ENCODE measurements around the gene NFX1. TPM values are rescaled to one million over a fixed set of nuclear protein-coding genes. Genes with fewer than 3 reads are reported as not detected.

Gene NFX1
- total RNA-seq, 4 donors from 2014 or later, result 32.1 to 49.4 (median 36.9) TPM

- WGBS, result 86% methylated on average over 4 of the region's 4 CpGs
Measured at GRCh38 chr9:33257276-33257675, 33.0 kb upstream of the NFX1 start.

GRCh38 chr9:33260372-33260771 lies 29.9 kb upstream of the NFX1 start:
- DNase-seq (ENCODE audit: extremely low spot score), result no peak
- Histone ChIP-seq H3K4me3 (no peak overlapping the region), H3K9me3 (no peaks in the 10 kb centered on the region), H3K27me3 (no peaks in the 10 kb centered on the region), H3K4me1 (peaks cover 11 to 25% (median 20%) of the 10 kb centered on the region in 4 donors), H3K27ac (replicated peaks in 1 of 4) (no peak overlapping the region), H3K36me3 (peaks cover 61 to 72% (median 68%) of the 10 kb centered on the region in 4 donors)
- WGBS, result 80% methylated on average over 1 of the region's 1 CpG
- TF ChIP-seq CTCF (IDR thresholded peaks at IDR 0.05), result no peak
- TF ChIP-seq POLR2AphosphoS5 (IDR thresholded peaks at IDR 0.05), result no peak
- TF ChIP-seq POLR2A (IDR thresholded peaks at IDR 0.05; ENCODE audit: low read depth), result no peak
- no peak for TF ChIP-seq EP300 (IDR thresholded peaks at IDR 0.05)
- intact Hi-C loops (cut with DNase I), result loop anchor here (10.0 kb wide), 1 partner anchor 876 kb away; the partner anchor contains the start of gene ACO1

More at GRCh38 chr9:33257276-33257675, 33.0 kb upstream of the NFX1 start:
- intact Hi-C loops (cut with DNase I), result no loop called here
- H3K27ac ChIP-seq (replicated peaks in 1 of 4), result no peak overlapping the region
- no peaks in the 10 kb centered on the region for H3K9me3 ChIP-seq
- TF ChIP-seq EP300 (IDR thresholded peaks at IDR 0.05), result no peak
- no peak for TF ChIP-seq CTCF (IDR thresholded peaks at IDR 0.05)
- TF ChIP-seq POLR2A (IDR thresholded peaks at IDR 0.05; ENCODE audit: low read depth), result no peak
- peaks cover 84 to 100% (median 98%) of the 10 kb centered on the region in 4 donors for H3K36me3 ChIP-seq
- H3K4me1 ChIP-seq, result peaks cover 0 to 6% (median 4%) of the 10 kb centered on the region in 4 donors
- DNase-seq (ENCODE audit: extremely low spot score), result no peak
- no peak overlapping the region for H3K4me3 ChIP-seq
- no peaks in the 10 kb centered on the region for H3K27me3 ChIP-seq

GRCh38 chr9:33263131-33264002 lies 26.9 kb upstream of the NFX1 start:
- DNase-seq (ENCODE audit: extremely low spot score), result no peak
- H3K36me3 ChIP-seq, result peaks cover 31 to 67% (median 57%) of the 10 kb centered on the region in 4 donors
- H3K4me3 ChIP-seq, result peak overlapping the region; percentile 71 to 90 (median 86)
- intact Hi-C loops (cut with DNase I), result loop anchor here (10.0 kb wide), 1 partner anchor 879 kb away; the partner anchor contains the start of gene ACO1
- peaks cover 21 to 46% (median 34%) of the 10 kb centered on the region in 4 donors for H3K4me1 ChIP-seq
- H3K27ac ChIP-seq (replicated peaks in 1 of 4), result peak overlapping the region; percentile 91 to 95 (median 92)
- 3% methylated on average over 21 of the region's 25 CpGs for WGBS
- H3K9me3 ChIP-seq, result no peaks in the 10 kb centered on the region
- H3K27me3 ChIP-seq, result no peaks in the 10 kb centered on the region
- no peak for TF ChIP-seq POLR2A (IDR thresholded peaks at IDR 0.05; ENCODE audit: low read depth)
- no peak for TF ChIP-seq EP300 (IDR thresholded peaks at IDR 0.05)
- TF ChIP-seq CTCF (IDR thresholded peaks at IDR 0.05), result no peak
- TF ChIP-seq POLR2AphosphoS5 (IDR thresholded peaks at IDR 0.05), result no peak

- H3K27ac ChIP-seq (replicated peaks in 1 of 4), result peak overlapping the region; percentile 91 to 95 (median 92)
- H3K4me1 ChIP-seq, result peaks cover 21 to 46% (median 34%) of the 10 kb centered on the region in 4 donors
- TF ChIP-seq POLR2AphosphoS5 (IDR thresholded peaks at IDR 0.05) (peak in 1 of 2 donors; percentile 15), POLR2A (IDR thresholded peaks at IDR 0.05; ENCODE audit: low read depth) (no peak)
- DNase-seq (ENCODE audit: extremely low spot score), result no peak
- intact Hi-C loops (cut with DNase I), result loop anchor here (10.0 kb wide), 1 partner anchor 879 kb away; the partner anchor contains the start of gene ACO1
- peak overlapping the region; percentile 71 to 90 (median 86) for H3K4me3 ChIP-seq
- H3K36me3 ChIP-seq, result peaks cover 24 to 67% (median 56%) of the 10 kb centered on the region in 4 donors
- H3K27me3 ChIP-seq, result no peaks in the 10 kb centered on the region
- 0% methylated on average over 30 of the region's 37 CpGs for WGBS
- H3K9me3 ChIP-seq, result no peaks in the 10 kb centered on the region
Measured at GRCh38 chr9:33264003-33264472, 26.3 kb upstream of the NFX1 start.

All from esophagus muscularis mucosa (tissue), 4 donors.